ENCODE data around the gene SEC14L6. TPM values are rescaled to one million over a fixed set of nuclear protein-coding genes. Genes with fewer than 3 reads are reported as not detected.

The SEC14L6 gene
- total RNA-seq, 1 experiment from 2014 or later = not detected

DNA sequence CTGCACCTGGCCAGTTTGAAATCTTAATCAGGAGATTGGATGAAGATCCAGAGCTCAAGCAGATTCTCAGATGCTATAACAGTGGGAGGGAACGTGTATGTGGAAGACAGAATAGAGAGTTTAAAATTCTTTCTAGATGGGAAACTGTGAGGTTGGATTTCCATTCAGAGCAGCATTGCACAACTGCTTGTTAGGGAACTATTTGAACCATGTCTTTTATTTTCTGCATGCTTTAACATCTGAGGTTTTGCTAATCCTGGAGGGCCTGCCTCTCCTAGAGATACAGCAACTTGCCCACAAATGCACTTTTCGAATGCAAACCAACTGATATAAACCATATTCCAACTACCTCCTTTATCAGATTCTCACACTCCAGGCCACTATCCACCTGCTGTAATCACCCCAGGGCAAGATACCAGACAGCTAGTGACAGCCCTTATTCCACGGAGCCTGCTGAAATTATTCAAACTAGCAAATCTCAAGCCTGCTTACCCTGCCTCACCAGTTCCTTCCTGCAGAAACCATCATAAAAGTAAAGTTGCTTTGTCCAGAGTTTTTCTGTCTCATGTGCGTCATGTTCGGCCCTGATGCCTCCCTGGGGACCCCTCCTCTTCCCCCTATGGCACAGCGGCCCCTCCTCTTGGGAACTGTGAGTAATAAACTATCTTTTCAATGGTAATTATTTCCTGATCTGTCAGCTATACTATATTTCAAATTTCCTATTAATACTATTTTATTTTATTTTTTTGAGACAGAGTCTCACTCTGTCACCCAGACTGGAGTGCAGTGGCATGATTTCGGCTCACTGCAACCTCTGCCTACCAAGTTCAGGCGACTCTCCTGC is 22.7 kb downstream of the SEC14L6 start:
- Histone ChIP-seq H3K4me1 (ENCODE audit: control insufficient read depth, insufficient read depth, low read length) (no peaks in the 10 kb centered on the region), H3K27me3 (ENCODE audit: control insufficient read depth, insufficient read depth, low read length) (no peaks in the 10 kb centered on the region), H3K9me3 (ENCODE audit: control insufficient read depth, insufficient read depth, low read depth, low read length) (no peaks in the 10 kb centered on the region), H3K27ac (ENCODE audit: low read length) (no peak overlapping the region), H3K4me3 (ENCODE audit: low read depth in 2 of 2, low read length in 2 of 2) (no peak overlapping the region), H3K36me3 (ENCODE audit: control insufficient read depth, insufficient read depth, low read length) (no peaks in the 10 kb centered on the region)
- intact Hi-C loops (cut with micrococcal nuclease; ENCODE audit: unreplicated experiment) (no loop called here), in situ Hi-C loops (cut with HindIII; ENCODE audit: low pct_unique_long_range_greater_than_20kb, low sequenced_read_pairs) (no loop called here)
- ATAC-seq (no peak), DNase-seq (ENCODE audit: low read depth, low spot score) (no peak)
- TF ChIP-seq SIN3A (IDR thresholded peaks at IDR 0.05; ENCODE audit: borderline replicate concordance, insufficient read depth, low read depth, low read length) (no peak), TCF7L2 (IDR thresholded peaks at IDR 0.05; ENCODE audit: low read depth, low read length) (no peak), POLR2AphosphoS5 (IDR thresholded peaks at IDR 0.05; ENCODE audit: low read depth, low read length) (no peak)
- TF ChIP-seq, protein P1, sequence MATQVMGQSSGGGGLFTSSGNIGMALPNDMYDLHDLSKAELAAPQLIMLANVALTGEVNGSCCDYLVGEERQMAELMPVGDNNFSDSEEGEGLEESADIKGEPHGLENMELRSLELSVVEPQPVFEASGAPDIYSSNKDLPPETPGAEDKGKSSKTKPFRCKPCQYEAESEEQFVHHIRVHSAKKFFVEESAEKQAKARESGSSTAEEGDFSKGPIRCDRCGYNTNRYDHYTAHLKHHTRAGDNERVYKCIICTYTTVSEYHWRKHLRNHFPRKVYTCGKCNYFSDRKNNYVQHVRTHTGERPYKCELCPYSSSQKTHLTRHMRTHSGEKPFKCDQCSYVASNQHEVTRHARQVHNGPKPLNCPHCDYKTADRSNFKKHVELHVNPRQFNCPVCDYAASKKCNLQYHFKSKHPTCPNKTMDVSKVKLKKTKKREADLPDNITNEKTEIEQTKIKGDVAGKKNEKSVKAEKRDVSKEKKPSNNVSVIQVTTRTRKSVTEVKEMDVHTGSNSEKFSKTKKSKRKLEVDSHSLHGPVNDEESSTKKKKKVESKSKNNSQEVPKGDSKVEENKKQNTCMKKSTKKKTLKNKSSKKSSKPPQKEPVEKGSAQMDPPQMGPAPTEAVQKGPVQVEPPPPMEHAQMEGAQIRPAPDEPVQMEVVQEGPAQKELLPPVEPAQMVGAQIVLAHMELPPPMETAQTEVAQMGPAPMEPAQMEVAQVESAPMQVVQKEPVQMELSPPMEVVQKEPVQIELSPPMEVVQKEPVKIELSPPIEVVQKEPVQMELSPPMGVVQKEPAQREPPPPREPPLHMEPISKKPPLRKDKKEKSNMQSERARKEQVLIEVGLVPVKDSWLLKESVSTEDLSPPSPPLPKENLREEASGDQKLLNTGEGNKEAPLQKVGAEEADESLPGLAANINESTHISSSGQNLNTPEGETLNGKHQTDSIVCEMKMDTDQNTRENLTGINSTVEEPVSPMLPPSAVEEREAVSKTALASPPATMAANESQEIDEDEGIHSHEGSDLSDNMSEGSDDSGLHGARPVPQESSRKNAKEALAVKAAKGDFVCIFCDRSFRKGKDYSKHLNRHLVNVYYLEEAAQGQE (IDR thresholded peaks at IDR 0.05; ENCODE audit: insufficient read depth in 1 of 2, low read depth in 2 of 2, low read length in 1 of 2) = no peak
- TF ChIP-seq, protein P2, sequence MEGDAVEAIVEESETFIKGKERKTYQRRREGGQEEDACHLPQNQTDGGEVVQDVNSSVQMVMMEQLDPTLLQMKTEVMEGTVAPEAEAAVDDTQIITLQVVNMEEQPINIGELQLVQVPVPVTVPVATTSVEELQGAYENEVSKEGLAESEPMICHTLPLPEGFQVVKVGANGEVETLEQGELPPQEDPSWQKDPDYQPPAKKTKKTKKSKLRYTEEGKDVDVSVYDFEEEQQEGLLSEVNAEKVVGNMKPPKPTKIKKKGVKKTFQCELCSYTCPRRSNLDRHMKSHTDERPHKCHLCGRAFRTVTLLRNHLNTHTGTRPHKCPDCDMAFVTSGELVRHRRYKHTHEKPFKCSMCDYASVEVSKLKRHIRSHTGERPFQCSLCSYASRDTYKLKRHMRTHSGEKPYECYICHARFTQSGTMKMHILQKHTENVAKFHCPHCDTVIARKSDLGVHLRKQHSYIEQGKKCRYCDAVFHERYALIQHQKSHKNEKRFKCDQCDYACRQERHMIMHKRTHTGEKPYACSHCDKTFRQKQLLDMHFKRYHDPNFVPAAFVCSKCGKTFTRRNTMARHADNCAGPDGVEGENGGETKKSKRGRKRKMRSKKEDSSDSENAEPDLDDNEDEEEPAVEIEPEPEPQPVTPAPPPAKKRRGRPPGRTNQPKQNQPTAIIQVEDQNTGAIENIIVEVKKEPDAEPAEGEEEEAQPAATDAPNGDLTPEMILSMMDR (IDR thresholded peaks at IDR 0.05) = no peak
- CTCF ChIA-PET = no interaction called here
- POLR2A ChIA-PET = interaction anchor here (0.6 kb wide), 1 partner anchor 708 kb away, joined by 6 read pairs; no protein-coding TSS in a partner anchor
- no TSS peak for BruUV-seq (replicated peaks)

DNA sequence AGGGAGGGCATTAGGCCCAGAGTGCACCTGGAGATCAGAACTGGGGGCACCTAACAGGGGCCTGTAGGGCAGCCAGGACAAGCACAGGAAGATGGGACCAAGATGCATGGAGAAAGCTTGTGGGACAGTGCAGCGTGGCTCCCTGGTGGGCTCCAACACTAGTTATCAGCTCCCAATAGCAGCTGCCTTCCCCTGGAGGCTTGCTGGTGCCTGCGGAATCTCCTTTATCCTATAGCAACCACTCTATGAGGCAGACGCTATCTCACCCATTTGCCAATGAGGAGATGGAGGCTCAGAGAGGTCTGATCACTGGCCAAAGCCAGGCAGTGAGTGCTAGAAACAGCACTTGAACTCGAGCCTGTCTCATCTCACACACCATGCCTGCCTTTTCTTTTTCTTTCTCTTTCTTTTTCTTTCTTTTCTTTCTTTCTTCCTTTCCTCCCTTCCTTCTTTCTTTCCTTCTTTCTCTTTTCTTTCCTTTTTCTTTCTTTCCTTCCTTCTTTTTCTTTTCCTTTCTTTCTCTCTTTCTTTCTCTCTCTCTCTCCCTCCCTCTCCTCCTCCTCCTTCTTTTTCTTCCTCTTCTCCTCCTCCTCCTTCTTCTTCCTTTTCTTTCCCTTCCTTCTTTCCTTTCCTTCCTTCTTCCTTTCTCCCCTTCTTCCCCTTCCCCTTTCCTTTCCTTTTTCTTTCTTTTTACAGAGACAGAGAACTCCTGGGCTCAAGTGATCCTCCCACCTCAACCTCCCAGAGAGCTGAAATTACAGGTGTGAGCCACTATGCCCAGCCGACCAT is 25.0 kb downstream of the SEC14L6 start:
- H3K4me1 ChIP-seq (ENCODE audit: control insufficient read depth, insufficient read depth, low read length) = no peaks in the 10 kb centered on the region
- no peaks in the 10 kb centered on the region for H3K9me3 ChIP-seq (ENCODE audit: control insufficient read depth, insufficient read depth, low read depth, low read length)
- TF ChIP-seq, protein P2 (IDR thresholded peaks at IDR 0.05) = no peak
- no peak for TF ChIP-seq TCF7L2 (IDR thresholded peaks at IDR 0.05; ENCODE audit: low read depth, low read length)
- TF ChIP-seq, protein P1 (IDR thresholded peaks at IDR 0.05; ENCODE audit: insufficient read depth in 1 of 2, low read depth in 2 of 2, low read length in 1 of 2) = no peak
- TF ChIP-seq POLR2AphosphoS5 (IDR thresholded peaks at IDR 0.05; ENCODE audit: low read depth, low read length) = no peak
- ATAC-seq (no peak), DNase-seq (ENCODE audit: low read depth, low spot score) (no peak)
- ChIA-PET POLR2A (no interaction called here), CTCF (no interaction called here)
- H3K27me3 ChIP-seq (ENCODE audit: control insufficient read depth, insufficient read depth, low read length) = no peaks in the 10 kb centered on the region
- in situ Hi-C loops (cut with HindIII; ENCODE audit: low pct_unique_long_range_greater_than_20kb, low sequenced_read_pairs) (no loop called here), intact Hi-C loops (cut with micrococcal nuclease; ENCODE audit: unreplicated experiment) (no loop called here)
- no peak overlapping the region for H3K4me3 ChIP-seq (ENCODE audit: low read depth in 2 of 2, low read length in 2 of 2)
- H3K27ac ChIP-seq (ENCODE audit: low read length) = no peak overlapping the region
- no TSS peak for BruUV-seq (replicated peaks)
- H3K36me3 ChIP-seq (ENCODE audit: control insufficient read depth, insufficient read depth, low read length) = no peaks in the 10 kb centered on the region

All from Panc1 (cell line).